ENCODE measurements around the gene CIB2. TPM values are rescaled to one million over a fixed set of nuclear protein-coding genes. Genes with fewer than 3 reads are reported as not detected.

CIB2 gene
- total and polyA plus RNA-seq, 2 experiments from 2014 or later: 59.5 to 64.4 TPM

GRCh38 chr15:78098131-78098755, 33.0 kb downstream of the CIB2 start:
- Histone ChIP-seq H2AFZ (no peak overlapping the region), H3K79me2 (replicated peaks; ENCODE audit: insufficient read depth) (no peaks in the 10 kb centered on the region), H3F3A (replicated peaks; ENCODE audit: low read depth) (no peaks in the 10 kb centered on the region), H3K4me3 (no peak overlapping the region), H3K4me1 (ENCODE audit: insufficient read depth) (no peaks in the 10 kb centered on the region), H3K27me3 (ENCODE audit: insufficient read depth) (no peaks in the 10 kb centered on the region), H3K9me2 (ENCODE audit: insufficient read depth) (no peaks in the 10 kb centered on the region), H3K36me3 (ENCODE audit: insufficient read depth) (no peaks in the 10 kb centered on the region), H3K27ac (ENCODE audit: low read depth) (no peak overlapping the region), H3K4me2 (no peak overlapping the region), H4K20me1 (replicated peaks; ENCODE audit: insufficient read depth) (no peaks in the 10 kb centered on the region)
- no peak overlapping the region for H3K27ac Mint-ChIP-seq
- H3K4me1 Mint-ChIP-seq: no peaks in the 10 kb centered on the region
- H3K9me3 Mint-ChIP-seq: no peaks in the 10 kb centered on the region
- H3K27me3 Mint-ChIP-seq (ENCODE audit: insufficient read depth, low read depth, poor library complexity): peaks cover 6% of the 10 kb centered on the region
- H3K36me3 Mint-ChIP-seq (ENCODE audit: low read depth): no peaks in the 10 kb centered on the region
- no peak for TF ChIP-seq EZH2phosphoT487 (IDR thresholded peaks at IDR 0.05; ENCODE audit: unreplicated experiment)
- no peak for TF ChIP-seq POLR2AphosphoS5 (IDR thresholded peaks at IDR 0.05; ENCODE audit: low read depth)
- TF ChIP-seq JUNB (IDR thresholded peaks at IDR 0.05; ENCODE audit: unreplicated experiment): no peak
- TF ChIP-seq EZH2 (IDR thresholded peaks at IDR 0.05; ENCODE audit: low read depth, unreplicated experiment): no peak
- no peak for TF ChIP-seq ZNF331 (CRISPR knock-in tag; IDR thresholded peaks at IDR 0.05; ENCODE audit: low read depth)
- TF ChIP-seq STAT1 (IDR thresholded peaks at IDR 0.05; ENCODE audit: unreplicated experiment): no peak
- TF ChIP-seq, protein P1, sequence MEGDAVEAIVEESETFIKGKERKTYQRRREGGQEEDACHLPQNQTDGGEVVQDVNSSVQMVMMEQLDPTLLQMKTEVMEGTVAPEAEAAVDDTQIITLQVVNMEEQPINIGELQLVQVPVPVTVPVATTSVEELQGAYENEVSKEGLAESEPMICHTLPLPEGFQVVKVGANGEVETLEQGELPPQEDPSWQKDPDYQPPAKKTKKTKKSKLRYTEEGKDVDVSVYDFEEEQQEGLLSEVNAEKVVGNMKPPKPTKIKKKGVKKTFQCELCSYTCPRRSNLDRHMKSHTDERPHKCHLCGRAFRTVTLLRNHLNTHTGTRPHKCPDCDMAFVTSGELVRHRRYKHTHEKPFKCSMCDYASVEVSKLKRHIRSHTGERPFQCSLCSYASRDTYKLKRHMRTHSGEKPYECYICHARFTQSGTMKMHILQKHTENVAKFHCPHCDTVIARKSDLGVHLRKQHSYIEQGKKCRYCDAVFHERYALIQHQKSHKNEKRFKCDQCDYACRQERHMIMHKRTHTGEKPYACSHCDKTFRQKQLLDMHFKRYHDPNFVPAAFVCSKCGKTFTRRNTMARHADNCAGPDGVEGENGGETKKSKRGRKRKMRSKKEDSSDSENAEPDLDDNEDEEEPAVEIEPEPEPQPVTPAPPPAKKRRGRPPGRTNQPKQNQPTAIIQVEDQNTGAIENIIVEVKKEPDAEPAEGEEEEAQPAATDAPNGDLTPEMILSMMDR (conservative IDR thresholded peaks at IDR 0.05; ENCODE audit: low read depth in 2 of 2): no peak
- TF ChIP-seq ZNF114 (CRISPR knock-in tag; IDR thresholded peaks at IDR 0.05): no peak
- TF ChIP-seq REST (IDR thresholded peaks at IDR 0.05; ENCODE audit: unreplicated experiment): no peak
- no peak for TF ChIP-seq ZNF462 (CRISPR knock-in tag; IDR thresholded peaks at IDR 0.05)
- TF ChIP-seq NANOG (IDR thresholded peaks at IDR 0.05; ENCODE audit: borderline replicate concordance): no peak
- TF ChIP-seq CREB1 (CRISPR knock-in tag; IDR thresholded peaks at IDR 0.05; ENCODE audit: low read depth): no peak
- TF ChIP-seq, protein P2, sequence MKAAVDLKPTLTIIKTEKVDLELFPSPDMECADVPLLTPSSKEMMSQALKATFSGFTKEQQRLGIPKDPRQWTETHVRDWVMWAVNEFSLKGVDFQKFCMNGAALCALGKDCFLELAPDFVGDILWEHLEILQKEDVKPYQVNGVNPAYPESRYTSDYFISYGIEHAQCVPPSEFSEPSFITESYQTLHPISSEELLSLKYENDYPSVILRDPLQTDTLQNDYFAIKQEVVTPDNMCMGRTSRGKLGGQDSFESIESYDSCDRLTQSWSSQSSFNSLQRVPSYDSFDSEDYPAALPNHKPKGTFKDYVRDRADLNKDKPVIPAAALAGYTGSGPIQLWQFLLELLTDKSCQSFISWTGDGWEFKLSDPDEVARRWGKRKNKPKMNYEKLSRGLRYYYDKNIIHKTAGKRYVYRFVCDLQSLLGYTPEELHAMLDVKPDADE (IDR thresholded peaks at IDR 0.05): no peak
- H3K4me3 Mint-ChIP-seq: no peak overlapping the region
- ATAC-seq (no peak; the same call in 2 of the 3 replicates), DNase-seq (ENCODE audit: low spot score) (no peak)

Data from GM23338 (cell line).